GM08714 (cell line): ENCODE results near the gene PNLDC1.
"Not testable (repeated sequence)": the region's sequence is repeated elsewhere in the genome, so short reads cannot be mapped to it uniquely, and the experiment has no call there.

Experiments
- H3K4me3 ChIP-seq: fragments of 200-500 bp; sonication (Bioruptor generic); 2 replicates; pipeline ENCODE4 v1.5.1; 2014; ENCODE audit warnings: mild to moderate bottlenecking, low read length, inconsistent platforms
- ZNF274 ChIP-seq: IDR thresholded peaks from 2 replicates; pipeline ENCODE4 v1.6.1; 2012; ENCODE audit warnings: mild to moderate bottlenecking, low read depth, low read length

The PNLDC1 gene

DNA sequence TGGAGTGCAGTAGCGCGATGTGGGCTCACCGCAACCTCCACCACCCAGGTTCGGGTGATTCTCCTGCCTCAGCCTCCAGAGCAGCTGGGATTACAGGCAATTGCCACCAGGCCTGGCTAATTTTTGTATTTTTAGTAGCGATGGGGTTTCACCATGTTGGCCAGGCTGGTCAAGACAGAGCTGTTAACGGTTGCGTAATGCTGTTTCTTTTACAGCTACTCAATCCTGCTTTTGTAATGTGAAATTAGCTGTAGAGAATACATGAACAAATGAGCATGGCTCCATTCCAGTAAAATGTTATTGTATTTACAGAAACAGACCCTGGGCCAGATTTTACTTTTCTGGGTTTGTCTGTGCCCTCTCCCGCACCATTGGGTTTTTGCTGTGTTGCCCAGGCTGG lies 1.9 kb downstream of the PNLDC1 start:
- no peak for TF ChIP-seq ZNF274
- H3K4me3 ChIP-seq, result no peak overlapping the region

DNA sequence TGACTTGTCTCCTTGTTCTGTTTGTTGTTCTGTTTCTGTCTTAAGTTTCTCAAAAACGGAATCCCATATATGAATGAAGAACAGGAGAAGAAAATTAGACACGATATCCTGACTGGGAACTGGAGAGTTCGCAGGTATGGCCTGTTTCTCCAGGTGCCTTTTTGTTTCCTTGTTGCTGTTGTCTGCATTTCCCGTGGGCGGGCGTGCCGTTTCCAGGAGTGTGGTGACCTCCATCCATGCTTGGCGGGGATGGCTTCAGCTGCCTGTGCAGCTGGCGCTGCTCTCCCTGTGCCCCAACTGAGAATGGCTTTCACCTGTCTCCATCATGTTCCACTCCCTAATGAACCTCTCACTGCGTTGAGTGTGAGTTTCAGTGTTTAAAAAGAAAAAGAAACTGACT lies 4.4 kb downstream of the PNLDC1 start:
- no peak for TF ChIP-seq ZNF274

DNA sequence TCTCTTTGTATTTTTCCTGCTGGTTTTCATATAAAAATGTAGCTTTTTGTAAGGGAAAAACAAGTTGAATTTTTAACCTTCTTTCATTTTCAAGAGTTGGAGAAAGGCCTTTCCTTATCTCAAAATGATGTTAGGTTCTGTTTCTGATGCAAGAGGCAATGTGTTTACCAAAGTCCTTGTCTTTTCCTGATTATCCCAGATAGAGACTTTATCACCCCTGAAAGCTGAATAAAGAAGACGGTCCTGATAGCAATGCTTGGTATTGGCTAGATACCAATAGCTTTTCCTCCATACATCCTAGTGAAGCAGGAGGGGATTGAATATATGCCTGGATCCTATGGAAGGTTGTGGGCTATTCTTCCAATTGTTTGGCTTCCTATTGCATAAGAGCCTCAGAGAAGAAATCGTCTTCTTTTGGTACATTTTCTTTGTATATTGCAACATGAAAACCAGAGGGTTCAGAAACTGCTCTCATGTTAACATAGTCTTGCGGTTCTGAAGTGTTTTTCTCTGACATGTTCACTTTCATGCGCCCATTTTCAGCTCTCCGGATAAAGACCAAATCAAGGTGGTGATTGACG lies 5.5 kb downstream of the PNLDC1 start:
- TF ChIP-seq ZNF274, result no peak
- no peak overlapping the region for H3K4me3 ChIP-seq

More for the DNA sequence above, 4.4 kb downstream of the PNLDC1 start:
- no peak overlapping the region for H3K4me3 ChIP-seq

DNA sequence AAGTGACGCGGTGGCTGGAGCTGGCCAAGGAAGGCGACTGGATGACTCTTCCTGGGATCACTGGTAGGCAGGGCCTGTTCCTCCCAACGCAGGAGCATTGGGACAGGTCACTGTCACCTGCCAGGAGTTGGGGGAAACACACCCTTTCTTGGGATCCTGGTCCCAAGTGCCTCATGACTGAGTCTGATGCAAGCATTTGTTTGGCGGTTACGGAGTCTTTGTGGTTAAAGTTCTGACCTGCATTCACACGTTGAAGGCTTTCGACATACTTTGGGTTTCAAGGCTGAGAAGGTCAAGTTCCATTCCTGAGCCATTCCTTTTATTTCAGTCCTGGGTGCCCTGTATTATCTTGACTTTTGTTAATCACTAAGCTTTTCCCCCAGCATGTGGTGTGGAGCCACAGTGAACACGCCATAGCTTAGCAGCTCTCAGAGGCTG lies 6.0 kb downstream of the PNLDC1 start:
- TF ChIP-seq ZNF274, result no peak
- H3K4me3 ChIP-seq, result no peak overlapping the region

DNA sequence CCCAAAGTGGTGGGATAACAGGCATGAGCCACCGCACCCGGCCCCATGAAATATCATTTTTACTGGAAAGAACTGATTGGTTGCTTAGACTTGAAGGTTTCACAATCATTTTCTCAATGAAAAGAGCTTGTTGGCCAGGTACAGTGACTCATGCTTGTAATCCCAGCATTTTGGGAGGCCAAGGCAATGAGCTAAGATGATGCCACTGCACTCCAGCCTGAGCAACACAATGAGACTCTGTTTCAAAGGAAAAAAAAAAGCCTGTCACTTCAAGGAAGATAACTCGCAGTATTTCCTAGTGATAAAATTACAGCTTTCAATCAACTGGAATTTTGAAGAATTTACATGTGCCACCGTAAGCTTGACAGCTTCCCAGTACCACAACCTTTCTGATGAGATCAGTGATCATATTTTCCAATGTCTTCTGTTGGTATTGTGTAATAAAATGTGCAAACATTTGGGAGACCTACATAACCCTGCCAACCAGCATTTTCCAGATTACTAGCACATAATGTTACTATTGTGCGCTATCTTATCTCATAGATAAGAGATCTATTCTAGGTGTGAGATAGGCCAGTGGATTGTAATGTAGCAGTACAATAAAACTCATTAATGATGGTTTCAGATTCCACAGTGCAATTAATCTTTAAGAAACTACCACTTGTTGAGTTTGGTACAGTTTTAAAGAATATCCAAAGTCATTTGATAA lies 7.2 kb downstream of the PNLDC1 start:
- no peak overlapping the region for H3K4me3 ChIP-seq
- no peak for TF ChIP-seq ZNF274

DNA sequence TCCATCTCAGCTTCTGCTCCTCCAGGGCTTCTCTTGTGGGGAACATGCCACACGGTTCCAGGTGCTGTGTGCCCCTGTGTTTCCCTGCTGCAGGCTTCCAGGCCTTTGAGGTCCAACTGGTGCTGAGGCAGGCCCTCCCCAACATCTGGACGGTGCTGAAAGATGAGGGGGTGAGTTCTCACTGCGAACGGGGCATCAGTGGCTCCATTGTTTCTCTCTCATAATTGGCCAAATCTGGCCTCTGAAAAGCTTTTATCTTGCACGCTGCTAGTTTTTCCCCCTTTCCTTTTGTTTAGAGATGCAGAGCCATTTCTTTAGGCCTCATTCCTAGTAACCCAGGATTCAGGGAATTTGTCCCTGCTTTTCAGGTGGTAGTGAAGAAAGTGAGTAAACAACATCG lies 8.6 kb downstream of the PNLDC1 start:
- H3K4me3 ChIP-seq, result no peak overlapping the region
- no peak for TF ChIP-seq ZNF274

DNA sequence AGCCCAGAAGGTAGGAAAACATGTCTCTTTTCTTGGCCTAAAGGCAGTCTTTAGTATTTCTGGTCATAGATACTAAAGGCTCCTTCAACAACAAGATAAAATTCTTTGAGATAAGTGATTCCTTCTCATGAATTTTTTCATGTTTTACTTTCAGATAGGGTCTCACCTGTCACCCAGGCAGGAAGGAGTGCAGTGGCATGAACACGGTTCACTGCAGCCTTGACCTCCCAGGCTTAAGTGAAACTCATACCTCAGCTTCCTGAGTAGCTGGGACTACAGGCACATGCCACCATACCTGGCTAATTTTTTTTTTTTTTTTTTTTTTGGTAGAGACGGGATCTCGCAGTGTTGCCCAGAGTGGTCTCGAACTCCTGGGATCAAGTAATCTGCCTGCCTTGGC lies 9.1 kb downstream of the PNLDC1 start:
- TF ChIP-seq ZNF274, result no peak

DNA sequence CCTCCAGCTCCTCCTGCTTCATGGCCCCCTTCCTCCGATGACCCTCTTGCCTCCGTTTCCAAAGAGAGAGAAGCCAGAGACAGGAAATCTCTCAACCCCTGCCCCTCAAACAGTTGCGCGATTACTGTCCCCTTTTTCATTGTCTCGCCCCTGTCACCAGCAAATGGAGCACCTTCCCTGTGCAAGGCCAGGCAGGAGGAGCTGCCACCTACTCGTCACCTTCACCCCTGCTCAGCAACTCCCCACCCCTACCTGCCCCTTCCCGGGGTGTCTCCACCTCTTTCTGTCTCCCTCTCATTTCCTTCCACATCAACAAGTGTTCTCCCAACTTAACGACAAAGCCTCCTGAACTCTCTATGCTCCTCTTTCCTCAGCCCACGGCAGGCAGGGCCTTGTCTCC lies 13.7 kb downstream of the PNLDC1 start:
- TF ChIP-seq ZNF274, result no peak
- no peak overlapping the region for H3K4me3 ChIP-seq

More for the DNA sequence above, 9.1 kb downstream of the PNLDC1 start:
- H3K4me3 ChIP-seq, result no peak overlapping the region

DNA sequence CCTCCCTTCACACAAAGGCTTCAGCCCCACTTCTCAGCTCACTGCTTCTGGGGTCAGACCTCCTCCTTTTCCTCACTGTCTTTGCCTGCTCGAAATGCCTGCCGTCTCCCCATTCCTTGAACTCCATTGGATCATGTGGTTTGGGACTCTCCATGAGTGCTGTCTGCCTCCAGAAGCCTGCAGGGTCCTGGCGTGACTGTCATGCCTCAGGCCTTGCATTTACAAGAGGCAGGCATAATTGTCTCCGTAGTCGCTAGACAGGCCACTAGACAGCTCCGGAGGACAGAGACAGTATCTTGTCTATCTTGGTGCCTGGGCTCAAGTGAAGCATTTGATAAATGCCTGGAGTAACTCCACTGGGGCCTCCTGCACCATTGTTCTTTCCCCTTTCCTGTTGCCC lies 15.3 kb downstream of the PNLDC1 start:
- H3K4me3 ChIP-seq, result no peak overlapping the region
- TF ChIP-seq ZNF274, result no peak

DNA sequence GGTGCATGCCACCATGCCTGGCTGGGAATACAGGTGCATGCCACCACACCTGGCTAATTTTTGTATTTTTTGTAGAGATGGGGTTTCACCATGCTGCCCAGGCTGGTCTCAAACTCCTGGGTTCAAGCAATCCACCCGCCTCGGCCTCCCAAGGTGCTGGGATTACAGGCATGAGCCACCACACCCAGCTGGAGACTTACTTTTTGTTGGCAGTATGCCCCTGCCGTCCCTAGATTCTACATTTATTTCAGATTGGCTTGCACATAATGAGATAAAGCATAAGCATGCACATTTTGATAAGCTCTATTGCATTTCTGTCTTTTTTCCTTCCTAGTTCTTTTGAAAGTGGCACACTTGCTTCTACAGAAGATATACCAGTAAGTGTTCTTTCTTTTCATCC lies 16.7 kb downstream of the PNLDC1 start:
- not testable (repeated sequence) for H3K4me3 ChIP-seq

DNA sequence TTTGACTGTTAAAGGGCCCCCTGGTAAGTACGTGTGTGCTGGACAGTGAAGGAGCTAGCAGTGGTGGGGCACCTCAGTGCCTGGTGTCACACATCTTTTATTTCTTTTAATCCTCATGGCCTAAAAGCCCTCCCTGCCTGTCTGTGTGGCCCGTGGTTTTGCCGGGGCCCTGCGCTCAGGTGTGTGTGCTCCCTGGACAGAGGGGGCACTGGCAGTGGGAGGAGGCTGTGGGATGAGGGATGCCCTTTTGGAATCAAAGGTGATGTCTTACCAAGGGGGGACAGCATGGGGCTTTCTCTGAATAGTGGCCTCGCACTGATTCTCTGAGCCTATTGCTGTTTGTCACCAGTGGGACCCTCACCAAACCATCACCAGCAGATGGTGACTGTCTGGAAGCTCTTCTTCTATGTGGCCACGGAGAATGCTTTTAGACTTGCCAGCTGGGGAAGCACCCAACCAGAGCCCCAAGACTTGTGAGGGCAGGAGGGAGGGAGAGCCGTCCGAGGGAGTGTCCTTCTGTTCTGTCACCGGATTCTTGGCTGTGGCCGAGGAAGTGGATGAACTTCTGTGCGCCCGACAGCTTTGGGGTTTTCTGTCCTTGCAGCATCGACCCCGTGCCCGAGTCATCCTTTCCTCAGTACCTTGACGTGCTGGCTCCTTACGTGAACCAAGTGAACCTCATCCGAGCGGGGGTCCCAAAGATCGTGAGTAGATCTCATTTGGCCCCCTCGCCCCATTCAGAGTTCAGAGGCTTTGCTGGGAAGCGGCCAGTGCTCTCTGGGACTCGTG lies 18.1 kb downstream of the PNLDC1 start:
- TF ChIP-seq ZNF274, result no peak
- no peak overlapping the region for H3K4me3 ChIP-seq

DNA sequence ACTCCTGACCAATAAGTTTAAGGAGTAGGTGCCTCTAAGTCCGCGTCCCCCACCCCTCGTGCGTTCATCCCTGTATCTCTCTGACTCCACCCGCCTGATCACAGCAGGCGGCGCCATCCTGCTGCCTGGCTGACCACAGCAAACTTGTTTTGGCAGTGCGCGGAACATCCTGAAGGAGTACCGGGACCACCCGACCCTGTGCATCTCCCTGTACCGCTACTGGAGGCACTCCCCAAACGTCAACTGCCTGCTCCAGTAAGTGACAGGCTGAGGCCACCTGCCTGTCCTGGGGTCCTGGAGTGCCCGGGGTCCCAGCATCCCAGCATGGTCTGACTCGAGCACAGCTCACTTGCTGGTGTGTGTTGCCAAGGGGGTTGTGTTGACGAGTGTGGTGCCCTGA lies 19.0 kb downstream of the PNLDC1 start:
- TF ChIP-seq ZNF274, result no peak
- H3K4me3 ChIP-seq, result no peak overlapping the region

DNA sequence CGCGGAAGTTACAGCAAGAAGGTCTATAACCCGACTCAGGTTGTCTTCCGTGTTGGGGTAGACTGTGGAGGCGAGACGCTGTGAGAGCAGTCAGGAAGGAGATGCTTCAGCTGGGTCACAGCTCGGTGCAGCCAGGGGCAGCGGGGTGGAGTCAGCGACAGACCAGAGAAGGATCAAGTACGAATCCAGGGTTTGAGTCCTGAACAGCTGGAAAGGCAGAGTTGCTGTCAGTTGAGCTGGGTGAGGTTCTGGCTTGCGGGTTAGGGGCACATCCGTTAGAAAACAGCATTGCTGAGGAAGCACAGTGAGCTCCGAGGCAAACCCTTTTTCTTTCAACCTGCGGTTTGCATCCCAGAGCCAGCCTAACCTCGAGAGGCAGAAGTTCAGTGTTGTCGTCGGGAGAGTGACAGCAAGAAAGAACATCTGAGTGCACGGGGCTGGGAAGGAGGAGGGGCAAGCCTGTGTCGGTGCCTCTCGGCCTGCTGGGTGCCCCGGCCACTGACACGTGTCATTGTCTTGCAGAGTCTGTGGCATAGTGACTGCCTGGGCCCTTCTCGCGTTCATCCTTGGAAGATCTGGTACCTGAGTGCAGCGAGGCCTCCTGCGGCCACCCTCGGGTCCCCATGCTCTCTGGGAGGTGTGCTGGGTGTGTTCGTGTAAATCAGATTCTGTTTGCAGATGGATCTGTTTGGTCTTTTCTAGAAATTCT lies 20.0 kb downstream of the PNLDC1 start:
- H3K4me3 ChIP-seq, result no peak overlapping the region; the same call in 1 of the 2 replicates
- TF ChIP-seq ZNF274, result no peak

DNA sequence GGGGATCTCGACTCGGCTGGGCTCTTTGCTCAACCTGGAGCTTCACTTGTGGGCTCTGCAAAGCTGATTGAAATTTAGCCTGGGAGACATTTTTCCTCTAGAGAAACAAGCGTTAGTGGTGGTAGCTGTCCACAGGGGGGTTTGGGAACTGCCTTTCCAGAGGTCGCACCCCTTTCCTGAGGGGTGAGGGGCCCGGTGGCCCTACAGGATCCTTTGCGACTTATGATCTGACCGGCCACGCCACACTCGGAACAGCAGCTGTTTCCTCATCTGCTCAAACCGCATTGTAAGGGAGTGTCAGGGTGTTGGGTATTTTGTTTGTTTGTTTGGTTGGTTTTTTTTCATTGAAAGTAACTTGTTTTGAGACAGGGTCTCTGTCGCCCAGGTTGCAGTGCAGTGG lies 21.0 kb downstream of the PNLDC1 start:
- no peak for TF ChIP-seq ZNF274
- H3K4me3 ChIP-seq, result no peak overlapping the region
